GM12892 (cell line): Measurements from ENCODE around the gene ITGA3.

Source experiments
- POLR2A ChIP-seq: IDR thresholded peaks from 2 replicates; pipeline ENCODE4 v1.6.1; 2011; ENCODE audit warnings: low read depth, low read length, control low read depth
- POLR2AphosphoS5 ChIP-seq: IDR thresholded peaks from 2 replicates; pipeline ENCODE4 v1.6.1; 2011; ENCODE audit warnings: low read depth, low read length, control low read depth

DNA sequence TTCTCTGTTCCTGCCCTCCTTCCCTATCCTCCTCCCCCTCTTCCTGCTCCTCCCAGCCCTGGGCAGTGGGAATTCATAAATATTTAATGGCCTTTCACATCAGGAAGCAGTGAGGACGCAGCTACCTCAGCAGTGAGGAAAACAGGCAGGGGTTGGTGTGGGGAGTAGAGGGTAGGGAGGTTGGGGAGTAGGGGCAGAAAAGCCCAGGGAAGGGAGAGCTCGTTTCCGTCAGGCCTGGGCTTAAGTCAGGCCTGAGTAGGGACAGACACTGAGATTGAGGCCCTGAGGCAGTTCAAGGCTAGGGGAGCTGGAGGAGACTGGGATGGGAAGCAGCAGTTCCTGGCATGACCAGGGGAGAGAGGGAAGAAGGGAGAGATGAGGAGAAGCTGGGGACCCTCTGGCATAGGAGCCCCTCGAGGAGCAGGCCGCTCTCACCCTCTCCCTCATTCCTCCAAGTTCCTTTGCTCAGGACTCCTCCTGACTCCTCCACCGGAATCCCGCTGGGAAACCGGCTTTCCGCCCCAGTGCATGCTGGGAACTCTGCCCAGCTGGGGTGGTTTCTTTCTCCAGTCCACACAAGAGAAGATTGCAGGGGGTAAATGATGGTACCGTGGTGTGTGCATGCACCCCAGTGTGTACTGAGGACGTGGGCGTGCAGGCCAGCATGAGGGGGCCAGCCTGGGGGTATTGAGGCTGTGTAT lies 67.9 kb downstream of the ITGA3 start:
- TF ChIP-seq POLR2A (no peak), POLR2AphosphoS5 (no peak)
